Activated CD4-positive, alpha-beta T cell treated with anti-CD3 and anti-CD28 coated beads for 4 hours (primary cell): ENCODE data around the gene MRPL38.
"Not testable (repeated sequence)": the region's sequence is repeated elsewhere in the genome, so short reads cannot be mapped to it uniquely, and the experiment has no call there.

Source experiments
- DNase-seq, 2 donors: peaks; one replicate each; pipeline ENCODE4 v3.0.0-alpha.2; 2020

MRPL38 gene

DNA sequence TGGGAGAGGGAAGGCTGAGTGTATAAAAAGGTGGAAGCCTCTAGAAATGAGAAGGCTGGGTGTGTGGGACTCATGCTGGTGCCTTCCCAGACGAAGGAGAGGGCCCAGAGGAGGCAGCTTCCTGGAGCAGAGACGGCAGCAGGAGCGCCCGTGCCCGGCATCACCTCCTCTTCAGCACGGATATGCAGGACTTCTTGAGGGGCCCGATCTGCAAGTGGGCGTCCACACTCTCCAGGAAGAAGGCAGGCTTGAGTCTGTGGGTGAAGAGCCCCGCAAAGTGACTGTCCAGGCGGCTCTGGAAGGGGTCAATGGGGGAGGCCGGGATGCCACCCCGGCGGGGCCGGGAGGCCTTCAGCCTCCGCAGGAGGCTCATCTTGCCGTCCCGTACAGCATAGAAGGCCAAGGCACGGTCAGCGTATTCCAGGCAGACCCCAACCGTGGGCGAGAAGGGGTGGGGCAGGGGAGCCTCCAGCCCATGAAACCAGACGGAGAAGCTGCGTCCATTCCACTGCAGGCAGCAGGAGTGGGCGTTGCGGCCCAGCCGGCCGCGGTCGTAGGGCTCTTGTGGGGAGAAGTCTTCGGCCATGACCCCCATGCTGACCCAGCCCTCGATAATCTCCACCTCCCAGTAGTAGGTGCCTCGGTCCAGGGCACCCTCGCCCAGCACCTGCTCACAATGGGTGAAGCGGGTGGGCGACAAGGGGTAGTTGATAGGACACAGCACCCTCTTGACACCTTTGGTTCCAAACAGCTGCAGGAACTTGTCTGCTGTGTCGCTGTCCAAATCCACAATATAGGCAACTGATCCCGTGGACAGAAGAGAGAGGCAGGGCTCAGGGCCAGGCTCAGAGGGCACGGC, 30.1 kb downstream of the MRPL38 start:
- DNase-seq = no peak

DNA sequence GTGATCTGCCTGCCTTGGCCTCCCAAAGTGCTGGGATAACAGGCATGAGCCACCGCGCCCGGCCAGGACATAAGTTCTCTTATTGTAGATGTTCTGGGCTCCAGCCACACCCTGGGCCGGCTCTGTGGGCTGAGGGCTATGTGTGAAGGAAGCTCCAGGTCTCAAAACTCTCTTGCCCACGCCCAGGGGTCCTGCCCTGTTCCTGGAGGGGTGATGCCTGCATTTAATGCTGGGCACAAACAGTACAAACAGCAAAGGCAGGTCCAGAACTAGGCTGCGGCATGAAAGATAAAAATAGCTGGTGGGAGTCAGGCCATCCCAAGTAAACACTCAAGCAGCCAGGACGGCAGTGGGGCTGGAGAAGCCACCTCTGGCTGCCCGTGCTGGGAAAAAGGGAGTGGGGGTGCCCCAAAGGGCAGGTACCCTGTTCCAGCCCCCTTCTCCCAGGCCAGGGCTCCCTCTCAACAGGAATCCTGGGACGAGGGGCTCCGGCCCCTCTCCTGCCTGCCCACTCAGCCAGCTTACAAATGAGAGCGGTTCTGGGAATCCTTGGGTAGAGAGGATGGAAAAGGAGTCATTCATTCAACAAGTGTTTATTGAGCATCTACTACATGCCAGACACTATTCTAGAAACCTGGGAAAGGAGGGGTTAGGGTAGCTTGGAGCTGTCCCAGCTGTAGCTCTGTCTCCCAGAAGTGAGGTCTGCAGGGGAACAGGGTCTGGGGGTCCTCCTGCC, 30.9 kb downstream of the MRPL38 start:
- DNase-seq = no peak

DNA sequence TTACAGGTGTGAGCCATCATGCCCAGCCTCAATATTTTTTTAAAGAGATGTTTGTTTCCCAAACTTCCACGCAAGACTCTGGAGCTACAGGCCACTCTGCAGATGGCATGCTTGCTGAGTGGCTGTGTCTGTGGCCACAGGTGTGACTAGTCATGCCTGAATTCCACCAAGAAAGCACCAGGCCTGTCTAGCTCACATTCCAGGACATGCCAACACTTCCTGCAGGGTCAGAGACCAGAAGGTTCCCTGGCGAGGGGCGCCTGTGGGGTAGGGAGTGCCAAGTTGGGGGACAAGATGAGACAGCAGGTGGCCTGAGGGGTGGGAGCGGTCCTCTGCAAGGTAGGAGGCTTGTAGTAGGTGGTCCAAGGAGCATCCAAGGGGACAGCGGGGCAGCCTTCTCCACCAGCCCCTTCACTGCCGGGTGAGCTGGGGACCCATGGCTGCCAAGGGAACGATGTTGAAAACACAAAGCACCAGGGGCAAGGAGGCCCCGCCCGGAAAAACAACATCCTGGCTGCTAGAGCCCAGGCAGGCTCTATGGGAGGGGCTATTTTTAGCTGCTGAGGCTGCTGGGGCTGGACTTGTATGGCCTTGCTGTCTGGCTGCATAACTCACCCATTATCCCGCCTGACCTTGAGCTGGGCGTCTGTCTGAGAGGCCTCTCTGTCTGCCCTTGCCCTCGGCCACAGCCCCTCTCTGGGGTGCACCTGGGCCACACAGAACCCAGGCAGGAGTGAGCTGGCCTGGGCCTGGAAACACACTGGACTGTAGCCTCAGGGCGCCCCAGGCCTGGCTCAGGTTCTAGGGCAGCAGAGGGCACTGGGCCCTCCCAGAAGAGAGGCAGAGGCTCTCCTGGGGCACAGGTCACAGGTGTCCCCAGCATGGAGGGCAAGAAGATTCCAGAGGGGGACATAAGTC, 32.0 kb downstream of the MRPL38 start:
- DNase-seq = peak in 1 of 2 donors; percentile 42

DNA sequence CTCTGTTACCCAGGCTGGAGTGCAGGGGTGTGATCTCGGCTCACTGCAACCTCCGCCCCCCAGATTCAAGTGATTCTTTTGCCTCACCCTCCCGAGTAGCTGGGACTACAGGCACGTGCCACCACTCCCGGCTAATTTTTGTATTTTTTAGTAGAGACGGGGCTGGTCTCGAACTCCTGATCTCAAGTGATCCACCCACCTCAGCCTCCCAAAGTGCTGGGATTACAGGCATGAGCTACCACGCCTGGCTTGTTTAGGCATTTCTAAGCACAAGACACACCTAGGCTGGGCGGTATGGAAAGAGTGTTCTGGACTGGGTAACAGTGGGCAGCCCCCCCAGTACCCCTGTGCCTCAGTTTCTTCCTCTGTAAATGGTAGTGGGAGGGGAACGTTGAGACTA, 34.5 kb downstream of the MRPL38 start:
- not testable (repeated sequence) for DNase-seq

DNA sequence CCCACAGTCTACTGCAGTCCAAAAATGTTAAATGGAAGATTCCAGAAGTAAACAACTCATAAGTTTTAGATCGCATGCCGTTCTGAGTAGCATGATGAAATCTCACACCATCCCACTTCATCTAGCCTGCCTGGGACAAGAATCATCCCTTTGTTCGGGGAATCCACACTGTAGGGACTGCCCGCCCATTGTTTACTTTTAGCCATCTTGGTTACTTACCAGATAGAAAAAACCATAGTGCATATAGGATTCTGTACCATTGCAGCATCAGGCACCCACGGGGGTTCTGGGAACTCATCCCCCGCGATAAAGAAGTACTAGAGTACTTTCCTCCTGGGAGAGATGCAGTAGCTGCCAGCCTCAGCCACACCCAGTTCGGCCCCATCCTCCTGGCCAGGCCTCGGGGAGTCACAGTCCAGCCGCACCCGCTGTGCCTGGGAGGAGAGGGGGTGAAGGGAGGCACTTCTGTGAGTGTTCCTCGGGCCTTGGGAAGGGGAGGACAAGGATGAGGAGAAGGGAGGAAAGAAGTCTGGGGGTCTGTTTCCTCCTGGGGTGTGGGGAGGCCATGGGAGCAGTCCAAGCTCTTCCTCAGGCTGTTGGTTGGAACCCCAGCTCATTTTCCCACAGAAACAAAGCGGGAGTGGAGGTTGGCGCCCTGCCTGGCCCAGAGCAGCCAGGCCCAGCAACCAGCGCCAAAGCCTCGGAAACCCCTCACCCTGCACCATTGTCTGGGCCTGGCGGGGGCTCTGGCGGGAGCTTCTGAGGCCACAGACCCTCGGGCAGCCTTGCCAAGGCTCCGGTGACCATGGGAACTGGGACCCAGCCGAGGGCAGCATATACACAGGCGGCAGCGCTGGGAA, 35.2 kb downstream of the MRPL38 start:
- DNase-seq = no peak

- not testable (repeated sequence) for DNase-seq
Measured at GRCh38 chr17:75868730-75869281, 35.9 kb downstream of the MRPL38 start.

GRCh38 chr17:75865404-75866188, 39.1 kb downstream of the MRPL38 start:
- not testable (repeated sequence) for DNase-seq

- not testable (repeated sequence) for DNase-seq
Measured at GRCh38 chr17:75864887-75865286, 39.8 kb downstream of the MRPL38 start.

DNA sequence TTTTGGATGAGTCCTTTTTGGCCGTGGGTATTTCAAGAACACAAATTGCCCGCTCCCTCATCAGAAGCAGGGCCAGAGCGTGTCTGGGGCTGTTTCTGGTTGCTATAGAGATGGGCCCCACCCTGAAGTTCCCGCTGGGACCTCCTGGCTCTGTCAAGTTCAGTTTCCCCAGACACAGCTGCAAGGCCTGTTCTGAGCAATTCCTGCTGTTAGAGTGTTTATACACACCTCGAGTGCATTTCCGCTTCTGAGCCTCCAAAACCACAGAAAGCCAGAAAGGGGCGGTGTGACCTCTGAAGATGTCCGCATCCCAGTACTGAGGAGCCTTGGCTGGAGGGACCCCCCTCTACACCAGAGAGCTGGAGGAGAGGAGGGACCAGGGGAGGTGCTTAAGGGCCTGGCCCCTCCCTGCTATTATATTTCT, 40.2 kb downstream of the MRPL38 start:
- no peak for DNase-seq

DNA sequence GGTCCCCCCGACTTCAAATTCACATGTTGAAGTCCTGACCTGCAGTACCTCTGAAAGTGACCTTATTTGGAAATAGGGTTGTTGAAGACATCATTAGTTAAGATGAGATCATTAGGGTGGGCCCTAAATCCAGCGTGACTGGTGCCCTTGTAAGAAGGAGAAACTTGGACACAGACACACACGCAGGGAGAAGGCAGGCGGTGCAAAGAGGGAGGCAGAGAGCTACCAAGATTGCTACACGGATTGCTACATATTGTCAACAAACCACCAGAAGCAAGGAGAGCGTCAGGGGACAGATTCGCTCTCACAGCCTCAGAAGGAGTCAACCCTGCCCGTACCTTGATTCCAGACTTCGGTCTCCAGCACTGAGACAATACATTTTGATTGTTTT, 42.8 kb downstream of the MRPL38 start:
- no peak for DNase-seq

GRCh38 chr17:75859358-75859757, 45.3 kb downstream of the MRPL38 start:
- DNase-seq = not testable (repeated sequence)

DNA sequence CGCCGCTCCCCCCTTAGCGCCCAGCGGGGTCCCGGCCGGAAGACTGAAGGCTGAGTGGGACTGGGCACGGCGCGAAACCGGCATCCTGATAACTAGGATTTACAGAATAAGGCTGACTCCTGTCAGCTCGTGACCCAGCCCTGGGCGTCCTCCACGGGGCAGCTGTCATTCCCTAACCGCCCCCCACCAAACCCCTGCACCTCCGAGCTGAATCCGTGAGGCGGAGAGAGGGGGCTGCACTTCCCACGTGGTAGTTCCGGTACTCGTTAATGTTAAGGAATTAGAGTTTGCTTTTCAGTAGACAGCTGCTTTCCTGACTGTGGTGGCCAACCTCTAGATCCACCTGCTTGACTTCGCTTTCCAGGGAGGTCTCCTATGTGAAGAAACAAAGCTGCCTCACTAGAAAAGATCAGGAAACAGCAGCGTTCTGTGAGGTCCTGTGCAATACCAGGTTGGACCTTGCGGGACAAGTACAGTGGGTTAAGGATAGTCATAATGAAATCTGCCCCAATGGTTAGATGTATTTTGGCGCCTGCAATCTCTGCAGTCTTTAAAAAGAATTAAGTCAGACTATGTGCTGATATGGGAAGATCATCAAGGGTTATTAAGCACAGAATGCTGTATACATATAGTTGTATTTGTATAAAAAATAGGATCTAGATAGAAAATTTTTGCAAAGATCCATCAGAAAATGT, 48.5 kb downstream of the MRPL38 start:
- DNase-seq = no peak

GRCh38 chr17:75855310-75856061, 49.2 kb downstream of the MRPL38 start, which contains the start of gene WBP2:
Gene WBP2, minus strand, starts transcription at chr17:75855335. Its CDS starts 38 bp downstream, at chr17:75855297.
- DNase-seq = peak; percentile 97 to 99

DNA sequence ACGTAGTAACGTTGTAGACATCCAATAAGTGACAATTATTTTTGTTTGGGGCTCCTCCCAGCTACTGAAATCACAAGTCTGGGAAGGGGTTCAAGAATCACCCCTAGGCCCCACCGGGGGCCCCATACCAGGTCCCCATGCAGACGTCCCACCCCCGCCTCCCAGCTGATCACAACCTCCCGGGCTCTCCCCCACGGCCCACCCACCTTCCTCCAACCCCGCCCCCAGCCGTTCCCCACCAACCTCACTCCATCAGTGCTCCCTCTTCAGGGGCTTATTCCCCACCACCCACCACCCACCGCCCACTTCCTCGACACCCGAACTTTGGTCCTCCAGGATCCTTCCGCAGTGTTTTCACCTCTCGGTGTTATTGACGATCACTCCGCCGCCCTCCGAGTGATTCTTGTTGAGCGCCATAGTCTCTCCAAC, 49.8 kb downstream of the MRPL38 start:
- DNase-seq = no peak

- no peak for DNase-seq
Measured at GRCh38 chr17:75854101-75854748, 50.5 kb downstream of the MRPL38 start.

DNA sequence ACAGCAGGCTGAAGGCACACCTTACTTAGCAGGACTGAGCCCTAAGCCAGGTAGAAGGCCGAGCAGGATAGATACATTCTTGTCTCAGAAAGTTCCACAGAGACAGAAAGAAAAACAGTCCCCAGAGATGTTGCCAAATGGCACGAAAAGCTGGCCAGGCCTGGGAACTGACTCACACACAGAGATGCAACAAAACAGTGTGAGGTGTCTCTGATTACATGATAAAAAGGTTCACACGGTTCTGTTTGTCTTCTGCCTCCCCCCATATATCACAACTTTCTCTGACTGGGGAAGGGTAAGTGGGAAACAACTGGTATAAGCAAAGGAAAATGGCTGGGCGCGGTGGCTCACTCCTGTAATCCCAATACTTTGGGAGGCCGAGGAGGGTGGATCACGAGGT, 51.3 kb downstream of the MRPL38 start:
- no peak for DNase-seq

GRCh38 chr17:75851693-75851991, 53.0 kb downstream of the MRPL38 start:
- DNase-seq = not testable (repeated sequence)

DNA sequence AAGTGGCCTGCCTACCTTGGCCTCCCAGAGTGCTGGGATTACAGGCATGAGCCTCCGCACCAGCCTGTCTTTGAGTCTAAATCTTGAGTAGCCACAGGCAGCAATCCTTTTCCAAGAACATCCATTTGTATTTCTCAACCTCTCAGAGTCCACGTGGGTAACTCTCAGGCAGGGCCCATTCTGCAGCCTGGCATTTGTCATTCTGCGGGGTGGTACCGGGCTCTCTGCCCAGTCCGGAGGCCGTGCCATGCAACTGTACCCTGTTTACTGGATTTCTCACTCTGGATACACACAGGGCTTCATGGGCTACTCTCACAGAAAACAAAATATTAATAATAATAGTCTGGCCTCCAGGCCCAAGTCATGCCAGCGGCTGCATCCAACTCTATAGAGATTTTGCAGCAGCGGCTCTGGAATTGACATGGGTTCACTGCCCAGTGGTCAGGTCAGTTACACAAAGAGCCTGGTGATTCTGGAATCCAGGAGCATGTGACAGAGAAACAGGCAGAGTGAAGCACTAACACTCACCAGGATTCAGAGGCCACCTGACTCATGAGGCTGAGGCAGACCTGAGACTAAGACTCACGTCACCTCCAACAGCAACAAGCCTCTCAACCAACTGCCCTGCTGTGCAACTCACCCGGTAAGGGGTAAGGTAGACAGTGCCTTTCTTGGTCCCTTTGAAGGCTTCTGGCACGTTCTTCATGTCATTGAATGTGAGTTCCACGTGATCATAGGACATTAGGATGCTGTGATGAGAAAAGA, 53.6 kb downstream of the MRPL38 start:
- DNase-seq = no peak
